ENCODE data around the gene EIF1.
"Not testable (repeated sequence)": the region's sequence is repeated elsewhere in the genome, so short reads cannot be mapped to it uniquely, and the experiment has no call there.

The EIF1 gene

DNA sequence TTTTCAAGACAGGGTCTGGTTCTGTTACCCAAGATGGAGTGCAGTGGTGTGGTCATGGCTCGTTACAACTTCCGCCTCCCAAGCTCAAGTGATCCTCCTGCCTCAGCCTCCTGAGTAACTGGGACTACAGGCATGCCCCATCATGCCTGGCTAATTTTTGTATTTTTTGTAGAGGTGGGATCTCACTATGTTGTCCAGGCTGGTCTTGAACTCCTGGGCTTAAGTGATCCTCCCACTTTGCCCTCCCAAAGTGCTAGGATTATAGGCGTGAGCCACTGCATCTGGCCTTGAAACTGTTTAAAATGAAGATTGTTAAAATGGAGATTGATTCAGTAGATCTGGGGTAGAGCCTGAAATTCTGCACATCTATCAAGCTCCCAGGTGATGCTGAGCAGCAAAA is 12.2 kb downstream of the EIF1 start:
- not testable (repeated sequence) for DNase-seq (ENCODE audit: low read depth, low spot score)

DNA sequence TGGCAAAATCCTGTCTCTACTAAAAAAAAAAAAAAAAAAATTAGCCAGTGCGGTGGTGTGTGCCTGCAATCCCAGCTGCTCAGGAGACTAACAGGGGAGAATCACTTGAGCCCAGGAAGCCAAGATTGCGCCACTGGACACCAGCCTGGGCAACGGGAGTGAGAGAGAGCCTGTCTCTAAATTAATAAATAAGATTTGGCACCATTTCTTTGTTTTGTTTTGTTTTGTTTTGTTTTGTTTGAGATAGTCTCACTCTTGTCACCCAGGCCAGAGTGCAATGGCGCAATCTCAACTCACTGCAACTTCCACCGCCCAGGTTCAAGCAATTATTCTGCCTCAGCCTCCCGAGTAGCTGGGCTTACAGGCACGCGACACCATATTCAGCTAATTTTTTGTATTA is 14.0 kb downstream of the EIF1 start:
- no peak for DNase-seq (ENCODE audit: low read depth, low spot score)

DNA sequence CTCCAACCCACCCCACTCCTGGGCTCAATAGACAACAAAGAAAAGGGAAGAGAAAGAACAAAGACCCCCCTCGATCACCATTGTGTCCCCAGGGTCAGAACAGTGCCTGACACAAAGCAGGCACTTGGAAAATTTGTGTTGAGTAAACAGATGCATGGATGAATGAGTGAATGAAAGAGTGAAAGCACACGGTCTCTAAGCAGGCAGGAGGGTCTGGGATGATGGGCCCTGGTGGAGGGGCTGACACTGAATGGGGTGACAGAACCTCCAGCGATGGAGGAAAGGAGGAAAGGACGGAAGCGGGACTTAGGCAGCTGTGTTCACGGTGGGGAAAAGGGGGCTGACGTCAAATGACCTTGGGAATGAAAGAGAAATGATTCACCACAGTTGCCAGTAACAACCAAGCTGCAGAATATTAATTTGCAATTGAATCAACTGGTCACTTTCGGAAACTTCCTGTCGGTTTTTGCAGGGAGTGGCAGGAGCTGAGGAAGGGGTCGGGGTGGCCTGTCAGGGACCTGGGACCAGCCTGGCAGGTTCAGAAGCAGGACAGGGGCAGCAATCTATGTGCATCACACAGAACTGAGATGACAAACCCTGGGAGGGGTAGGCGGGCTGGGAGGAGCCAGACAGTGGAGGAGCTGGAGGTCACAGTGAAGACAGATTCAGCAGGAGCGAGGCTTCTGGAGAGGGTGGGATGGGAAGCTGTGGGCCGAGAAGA is 16.7 kb downstream of the EIF1 start:
- DNase-seq (ENCODE audit: low read depth, low spot score): no peak

DNA sequence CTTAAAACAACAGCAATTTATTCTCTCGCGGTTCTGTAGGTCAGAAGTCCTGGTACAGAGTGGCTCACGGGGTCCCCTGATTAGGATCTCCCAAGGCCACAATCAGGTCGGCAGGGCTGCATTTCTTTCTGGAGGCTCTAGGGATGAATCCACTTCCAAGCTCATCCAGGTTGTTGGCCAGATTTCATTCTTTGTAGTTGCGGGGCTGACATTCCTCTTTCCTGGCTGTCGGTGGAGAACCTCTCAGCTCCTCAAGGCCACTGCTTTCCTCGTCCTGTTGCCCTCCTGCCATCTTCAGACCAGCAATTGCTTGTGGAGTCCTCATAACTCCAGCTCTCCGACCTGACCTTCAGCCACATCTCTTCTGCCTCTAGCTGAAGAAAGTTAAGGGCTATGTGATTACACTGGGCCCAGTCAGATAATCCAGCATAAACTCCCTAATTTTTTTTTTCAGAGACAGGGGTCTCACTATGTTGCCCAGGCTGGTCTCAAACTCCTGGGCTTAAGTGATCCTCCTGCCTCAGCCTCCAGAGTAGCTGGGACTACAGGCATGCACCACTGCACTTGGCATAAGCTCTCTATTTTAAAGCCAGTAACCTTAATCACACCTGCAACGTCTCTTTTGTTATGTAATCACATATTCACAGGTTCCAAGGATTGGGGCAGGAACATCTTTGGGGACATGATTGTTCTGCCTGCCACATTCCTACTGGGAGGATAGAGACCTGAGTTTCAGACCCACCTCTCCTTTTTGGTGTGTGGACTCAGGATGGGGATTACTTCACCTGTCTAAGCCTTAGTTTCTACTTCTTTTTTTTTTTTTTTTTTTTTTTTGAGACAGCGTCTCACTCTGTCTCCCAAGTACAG is 19.4 kb downstream of the EIF1 start:
- no peak for DNase-seq (ENCODE audit: low read depth, low spot score)

DNA sequence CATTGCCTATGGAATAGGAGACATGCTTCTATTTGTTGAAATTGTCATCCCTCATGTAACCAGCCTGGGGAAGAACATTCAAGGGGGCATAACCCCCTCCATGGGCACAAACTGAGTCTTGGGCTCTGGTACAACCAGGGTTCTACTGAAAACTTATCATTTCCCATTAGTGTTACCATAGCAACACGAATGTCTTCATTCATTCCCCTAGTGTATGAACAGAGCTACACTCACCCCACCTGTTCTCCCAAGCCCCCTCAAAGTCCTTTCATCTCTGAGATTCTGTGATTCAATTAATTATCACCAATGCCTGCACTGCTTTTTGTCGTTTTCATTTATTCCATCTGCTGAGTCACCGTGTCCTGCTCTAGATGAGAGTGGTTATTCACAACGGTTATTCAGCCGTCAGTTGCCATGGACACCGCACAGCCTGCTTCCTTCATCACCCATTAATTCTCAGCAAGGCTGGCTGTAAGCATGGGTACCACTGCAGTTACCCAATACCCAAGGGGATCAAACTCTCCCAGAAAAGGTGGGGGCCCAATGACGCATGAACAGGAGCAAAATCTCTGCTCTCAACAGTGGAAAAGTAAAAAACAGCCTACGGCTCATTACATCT is 21.9 kb downstream of the EIF1 start:
- no peak for DNase-seq (ENCODE audit: low read depth, low spot score)

DNA sequence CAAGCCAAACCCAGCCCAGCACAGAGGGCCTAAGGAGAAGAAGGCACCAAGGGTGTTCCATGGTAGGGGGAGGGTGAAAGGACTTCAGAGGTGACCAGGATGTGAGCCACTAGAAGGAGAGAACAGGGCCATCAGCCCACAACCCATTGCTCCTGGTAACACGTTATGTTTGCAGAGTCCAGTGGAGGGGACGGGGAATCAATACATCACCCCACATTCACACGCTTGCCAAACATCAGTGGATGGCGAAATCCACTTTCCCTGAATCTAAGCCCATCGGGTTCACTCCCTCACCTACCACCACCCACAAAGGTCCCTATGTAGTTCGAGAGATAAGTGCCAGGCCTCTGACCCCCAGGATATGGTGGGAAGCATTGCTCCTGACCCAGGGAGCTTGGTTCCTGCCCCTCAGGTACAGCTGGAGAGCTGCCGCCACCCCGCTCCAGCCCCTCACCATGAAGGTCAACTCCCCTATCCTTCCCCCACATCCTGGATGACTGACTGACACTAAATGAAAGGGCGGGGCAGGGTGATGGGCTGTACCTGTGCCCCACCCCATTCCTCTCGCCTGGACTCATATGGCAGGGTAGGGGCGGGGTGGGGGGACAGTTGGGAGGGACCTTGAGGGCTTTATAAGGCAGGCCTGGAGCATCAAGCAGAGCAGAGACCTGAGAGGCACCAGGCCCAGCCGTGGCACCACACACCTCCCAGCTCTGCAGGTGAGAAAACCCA is 23.1 kb downstream of the EIF1 start, which contains the start of gene GAST:
Gene GAST (plus strand): TSS at position 663 of the 732 bp plus-strand sequence. CDS start 3,106 bp downstream, outside the sequence.
- DNase-seq (ENCODE audit: low read depth, low spot score): no peak

DNA sequence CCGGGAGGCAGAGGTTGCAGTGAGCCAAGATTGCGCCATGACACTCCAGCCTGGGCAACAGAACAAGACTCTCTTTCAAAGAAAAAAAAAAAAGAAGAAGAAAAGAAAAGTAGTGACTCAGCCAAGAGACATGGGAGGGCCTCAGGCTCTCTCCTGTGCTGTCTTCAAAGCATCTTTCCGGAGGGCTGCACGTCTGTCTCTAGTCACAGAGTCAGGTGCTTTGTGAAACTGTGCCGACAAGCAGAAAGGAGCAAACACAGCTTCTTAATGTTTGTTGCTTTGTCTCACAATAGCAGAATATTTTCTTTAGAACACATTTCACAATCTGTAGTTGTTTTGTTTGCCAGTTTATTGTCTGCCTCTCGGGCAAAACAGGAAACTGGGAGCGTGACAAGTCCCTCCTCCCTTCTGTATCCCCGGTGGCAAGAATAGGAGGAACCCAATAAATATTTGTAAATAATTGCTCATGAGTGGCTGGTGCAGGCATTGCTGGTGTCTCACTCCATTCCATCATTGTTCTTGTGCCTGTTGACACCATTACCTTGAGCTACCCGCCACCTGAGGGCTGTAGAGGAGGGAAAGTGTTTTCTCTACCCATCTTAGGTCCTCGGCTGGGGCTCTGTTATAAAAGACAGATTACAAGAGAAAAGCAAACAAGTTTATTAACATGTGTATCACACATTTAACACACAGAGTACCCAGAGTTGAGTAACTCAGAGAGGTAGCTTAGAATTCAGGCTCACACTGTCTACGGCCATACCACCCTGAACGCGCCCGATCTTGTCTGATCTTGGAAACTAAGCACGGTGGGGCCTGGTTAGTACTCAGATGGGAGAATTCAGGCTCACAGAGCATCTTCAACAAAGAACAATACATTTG is 29.0 kb downstream of the EIF1 start:
- DNase-seq (ENCODE audit: low read depth, low spot score): no peak

DNA sequence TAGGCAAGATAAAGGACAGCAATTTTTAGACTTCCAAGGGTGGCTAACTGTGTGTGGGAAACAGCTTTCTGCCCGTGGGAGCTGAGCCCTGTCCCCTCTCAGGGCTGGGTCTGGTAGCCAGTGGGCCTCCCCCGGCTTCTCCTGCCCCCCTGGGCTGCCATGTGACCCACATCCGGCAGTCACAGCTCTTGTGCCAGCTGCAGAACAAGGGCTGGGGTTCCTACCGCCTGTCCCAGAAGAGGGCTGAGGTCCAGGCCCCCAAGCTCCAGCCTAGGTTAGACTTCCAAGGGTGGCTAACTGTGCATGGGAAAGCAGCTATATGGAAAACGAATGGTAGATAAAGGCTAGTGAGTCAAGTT is 29.6 kb downstream of the EIF1 start:
- DNase-seq (ENCODE audit: low read depth, low spot score): no peak

DNA sequence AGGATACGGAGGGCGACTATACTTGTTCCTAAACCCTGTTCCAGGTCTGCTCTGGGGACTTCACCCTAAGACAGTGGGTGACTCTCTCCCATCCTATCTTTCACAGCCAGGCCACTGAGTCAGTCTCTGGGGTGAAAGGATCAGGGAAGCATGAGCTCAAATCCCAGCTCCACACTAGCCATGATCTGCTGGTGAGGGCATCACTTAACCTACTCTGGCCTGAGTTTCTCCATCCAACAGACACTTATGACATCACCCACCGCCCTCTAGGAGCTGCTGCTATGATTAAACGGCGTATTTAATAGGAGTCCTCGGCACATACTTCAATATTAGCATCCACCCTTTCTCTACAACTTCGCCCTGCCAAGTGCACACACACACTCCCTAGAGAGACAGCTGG is 33.5 kb downstream of the EIF1 start:
- no peak for DNase-seq (ENCODE audit: low read depth, low spot score)

DNA sequence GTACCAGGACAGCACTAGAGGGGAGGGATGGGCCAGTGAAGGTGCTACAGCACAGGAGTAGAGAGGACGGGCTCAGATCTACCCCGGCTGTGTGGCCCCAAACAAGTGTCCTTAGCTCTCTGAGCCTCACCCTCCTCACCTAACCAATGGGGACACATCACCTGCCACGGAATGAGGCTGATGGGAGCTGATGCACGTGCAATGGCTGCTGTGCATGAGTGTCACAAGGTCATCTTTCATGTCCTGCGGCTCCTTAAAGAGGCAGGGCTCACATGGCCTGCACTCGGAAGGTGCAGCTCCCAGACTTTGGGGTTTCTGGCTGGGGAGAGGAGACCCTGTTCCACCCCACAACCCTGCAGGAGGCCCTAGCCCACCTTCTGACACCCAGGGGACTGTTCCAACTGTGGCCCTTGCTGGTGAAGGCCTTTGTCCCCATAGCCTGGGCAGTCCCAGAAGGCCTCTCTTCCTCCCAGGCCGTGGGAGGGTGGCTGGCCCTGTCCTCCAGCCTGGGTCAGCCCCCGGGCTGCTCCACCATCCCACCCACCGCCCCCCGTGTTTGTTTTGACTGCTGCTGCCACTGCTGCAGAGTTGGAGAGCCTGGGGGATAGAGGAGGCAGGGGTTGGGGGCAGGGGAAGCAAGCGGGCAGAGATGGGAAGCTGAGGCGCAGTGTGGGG is 35.3 kb downstream of the EIF1 start:
- no peak for DNase-seq (ENCODE audit: low read depth, low spot score)

DNA sequence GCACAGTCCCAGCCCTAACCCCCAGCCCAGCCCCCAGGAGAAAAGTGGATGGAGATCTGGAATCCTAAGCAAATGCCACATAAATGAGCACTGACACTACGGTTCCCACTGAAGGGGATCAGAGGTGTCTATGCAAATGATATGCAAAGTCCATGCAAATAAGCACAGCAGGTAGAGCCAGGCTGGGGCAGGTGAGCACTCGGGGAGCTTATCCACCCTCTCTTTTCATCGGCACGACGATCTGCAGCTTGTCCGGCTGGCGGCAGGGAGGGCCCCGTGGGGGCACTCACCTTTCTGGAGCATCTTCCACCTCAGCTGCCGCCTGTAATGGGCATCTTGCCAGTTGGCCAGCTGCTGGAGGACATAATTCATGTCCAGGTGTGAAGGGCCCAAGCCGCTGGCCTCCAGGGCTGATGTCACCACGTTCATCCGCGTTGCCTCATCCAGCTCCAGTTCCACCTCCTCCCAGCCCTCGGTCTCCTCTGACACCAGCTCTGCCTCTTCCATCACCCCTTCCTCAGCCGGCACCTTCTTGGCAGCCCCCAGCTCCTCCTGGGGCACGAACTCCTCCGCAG is 35.9 kb downstream of the EIF1 start:
- no peak for DNase-seq (ENCODE audit: low read depth, low spot score)

DNA sequence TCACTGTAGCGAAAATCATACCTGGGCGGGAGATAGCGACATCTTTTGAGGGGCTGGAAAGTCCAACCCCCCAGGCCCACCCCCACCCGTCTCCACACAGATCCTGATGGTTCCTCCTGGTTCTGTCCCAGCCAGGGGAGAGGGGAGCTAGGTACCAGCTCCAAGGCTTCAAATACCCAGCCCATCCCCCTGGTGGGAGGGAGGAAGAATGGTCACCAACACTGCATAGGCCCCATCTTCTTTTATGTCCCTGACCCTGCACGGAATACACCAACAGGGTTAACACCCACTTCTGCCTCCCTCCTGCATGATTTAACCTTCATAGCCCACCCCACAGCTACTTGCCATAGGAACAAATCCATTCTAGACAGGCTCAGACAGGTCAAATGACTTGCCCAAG is 36.4 kb downstream of the EIF1 start:
- no peak for DNase-seq (ENCODE audit: low read depth, low spot score)

DNA sequence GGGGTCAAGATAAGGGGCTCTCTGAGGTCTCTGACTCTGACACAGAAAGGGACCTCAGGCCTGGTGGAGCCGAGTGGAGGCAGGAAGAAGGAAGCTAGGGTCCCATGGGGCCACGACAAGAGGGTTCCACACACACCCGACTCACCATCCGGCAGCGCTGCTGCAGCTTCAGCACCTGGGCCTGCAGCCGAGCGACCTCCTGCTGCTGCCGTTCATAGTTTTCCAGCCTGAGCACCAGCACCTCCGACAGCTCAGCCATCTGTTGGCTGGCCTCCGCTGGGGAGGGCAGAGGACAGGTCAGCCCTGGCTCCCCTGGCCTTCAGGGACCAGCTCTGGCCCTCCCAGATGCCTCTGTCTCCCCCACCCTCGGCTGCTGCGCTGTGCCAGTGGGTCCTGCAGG is 39.4 kb downstream of the EIF1 start:
- no peak for DNase-seq (ENCODE audit: low read depth, low spot score)

DNA sequence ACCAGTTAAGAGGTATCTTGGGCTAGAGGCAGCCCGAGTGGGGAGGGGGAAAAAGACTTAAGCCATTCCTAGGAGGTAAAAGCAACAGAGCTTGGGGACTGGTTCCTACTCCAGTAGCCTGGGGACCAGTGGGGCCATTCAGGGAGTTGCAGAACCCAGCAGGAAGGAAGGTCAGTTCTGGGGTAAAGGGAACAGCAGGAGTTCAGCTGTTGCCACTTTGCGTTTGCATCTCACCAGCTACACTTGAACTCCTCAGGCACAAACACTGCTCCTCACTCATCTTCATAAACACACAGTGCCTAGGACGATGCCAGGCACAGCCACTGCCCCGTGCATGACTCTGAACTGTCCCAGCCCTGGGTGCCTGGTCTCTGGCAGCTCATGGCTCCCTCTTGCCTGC is 41.8 kb downstream of the EIF1 start:
- no peak for DNase-seq (ENCODE audit: low read depth, low spot score)

DNA sequence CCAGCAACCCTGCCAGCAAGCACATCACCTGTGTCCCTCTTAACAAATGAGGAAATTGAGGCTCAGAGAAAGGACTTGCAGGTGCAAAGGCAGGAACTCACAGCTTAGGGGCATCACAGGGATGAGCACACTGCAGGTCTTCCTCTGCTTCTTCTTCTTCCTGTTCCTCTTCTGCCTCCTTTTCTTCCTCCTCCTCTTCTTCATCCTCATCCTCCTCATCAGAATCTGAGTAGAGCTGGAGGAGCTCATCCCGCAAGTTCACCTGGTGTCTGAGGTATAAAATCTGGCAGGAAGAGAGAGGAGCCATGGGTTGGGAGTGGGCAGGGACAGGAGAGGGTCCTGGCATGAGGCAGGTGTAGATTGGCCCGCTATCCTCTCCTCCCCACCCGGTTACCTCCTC is 43.2 kb downstream of the EIF1 start:
- no peak for DNase-seq (ENCODE audit: low read depth, low spot score)

DNA sequence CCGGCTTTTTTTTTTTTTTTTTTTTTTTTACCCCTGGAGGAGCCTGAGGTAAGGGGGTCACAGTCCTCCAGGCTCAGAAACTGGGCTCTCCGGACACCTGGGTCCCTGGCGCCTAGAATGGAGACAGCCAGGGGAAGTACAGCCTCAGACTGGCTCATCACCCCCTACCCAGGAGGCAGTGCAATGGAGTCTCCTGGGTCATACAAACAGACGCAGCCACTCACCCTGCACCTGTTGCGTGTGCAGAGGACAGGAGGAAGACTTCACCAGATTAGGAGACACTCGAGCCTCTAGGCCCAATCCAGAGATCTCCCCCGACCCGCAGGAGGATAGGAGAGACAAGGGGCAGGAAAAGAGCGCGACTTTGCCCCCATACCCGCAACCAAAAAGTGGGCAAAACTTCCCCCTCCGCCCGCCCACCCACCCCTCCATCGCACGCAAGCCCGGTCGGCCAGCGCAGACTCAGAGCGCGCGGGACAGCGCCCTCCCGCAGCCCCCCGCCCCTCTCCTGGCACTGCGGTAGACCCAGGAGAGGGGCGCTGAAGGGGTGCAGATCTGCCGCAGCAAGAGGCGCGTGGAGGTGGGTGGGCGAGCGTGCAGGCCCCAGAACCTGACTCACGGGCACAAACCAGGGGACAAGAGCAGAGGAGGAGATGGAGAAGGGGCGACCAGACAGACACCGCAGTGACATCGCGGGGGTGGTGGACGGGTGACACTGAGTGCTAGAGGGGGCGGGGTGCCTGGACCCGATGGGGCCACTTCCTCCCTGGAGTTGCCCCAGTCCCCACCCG is 44.9 kb downstream of the EIF1 start:
- DNase-seq (ENCODE audit: low read depth, low spot score): no peak

DNA sequence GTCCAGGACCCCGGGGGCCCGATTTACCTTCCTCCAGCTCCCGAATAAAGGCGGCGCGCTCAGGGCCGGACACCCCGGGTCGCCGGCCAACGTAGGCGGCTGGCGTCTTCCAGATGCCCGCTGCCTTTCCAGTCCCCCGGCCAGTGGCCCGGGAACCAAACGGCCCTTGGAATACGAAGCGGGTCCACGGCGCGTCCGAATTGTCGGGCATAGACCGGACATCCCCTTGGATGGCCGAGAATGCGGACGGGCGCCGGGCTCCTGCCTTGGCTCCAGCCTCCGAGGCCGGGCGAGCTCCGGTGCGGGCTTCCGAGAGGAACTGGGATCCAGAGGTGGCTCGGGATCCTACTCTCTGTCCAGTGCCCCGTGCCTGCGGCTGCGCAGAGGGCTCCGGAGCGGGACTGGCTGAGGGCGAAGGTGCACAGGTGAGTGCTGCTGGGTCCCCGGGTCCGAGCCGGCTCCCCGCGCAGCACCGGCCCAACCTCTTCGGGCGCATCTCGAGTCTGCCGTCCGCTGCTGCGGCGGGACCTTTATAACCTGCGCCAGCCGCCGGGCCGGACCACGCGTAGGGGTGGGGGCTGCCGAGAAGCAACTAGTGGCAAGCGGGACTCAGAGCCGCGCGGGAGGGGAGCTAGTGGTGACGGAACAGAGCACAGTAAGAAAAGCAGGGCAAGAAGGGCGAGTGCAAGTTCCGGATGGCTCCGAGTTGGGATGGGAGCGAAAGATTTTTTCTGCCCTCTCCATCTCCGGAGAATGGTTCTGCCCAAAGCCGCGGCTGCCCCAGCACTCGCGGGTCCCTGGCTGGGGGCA is 45.7 kb downstream of the EIF1 start, which contains the start of gene HAP1:
Gene HAP1 (minus strand): TSS at position 505 of the 810 bp plus-strand sequence. CDS start 9 bp downstream, at position 496.
- DNase-seq (ENCODE audit: low read depth, low spot score): no peak

DNA sequence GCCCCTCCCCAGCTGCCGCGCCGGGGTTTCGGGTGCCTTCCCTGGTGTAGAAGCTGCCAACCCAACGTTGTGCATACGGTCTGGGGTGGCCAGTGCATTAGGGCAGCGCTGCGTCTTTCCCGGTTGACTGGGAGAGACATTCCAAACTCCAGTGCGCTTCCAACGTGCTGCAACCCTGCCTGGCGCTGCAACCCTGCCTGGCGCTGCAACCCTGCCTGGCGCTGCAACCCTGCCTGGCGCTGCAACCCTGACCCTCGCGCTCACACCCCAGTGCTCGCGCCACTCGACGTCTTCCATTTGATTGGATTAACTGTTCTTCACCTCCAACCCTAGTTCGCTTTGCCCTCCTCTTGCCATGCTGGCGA is 46.2 kb downstream of the EIF1 start:
- no peak for DNase-seq (ENCODE audit: low read depth, low spot score)
